Right ventricle myocardium inferior (tissue), 1 donor: ENCODE data around the gene PCYT1B. TPM values are rescaled to one million over a fixed set of nuclear protein-coding genes. Genes with fewer than 3 reads are reported as not detected.
"Not testable (repeated sequence)": the region's sequence is repeated elsewhere in the genome, so short reads cannot be mapped to it uniquely, and the experiment has no call there.

Experiments used
- ATAC-seq: fragments of 200-7000 bp; cut with Tn5 transposase; one replicate; pipeline ENCODE4 v1.9.1; 2020; ENCODE audit warnings: mild to moderate bottlenecking, moderate library complexity
- DNase-seq: peaks from one replicate; pipeline ENCODE4 v3.0.0; 2021; ENCODE audit errors: missing footprints
- intact Hi-C: fragments of 100-400 bp; cut with DNase I; formaldehyde crosslinking; loops from one replicate; pipeline ENCODE4 v1.11.0; 2022
- long read RNA-seq: library from polyadenylated mRNA; unstranded; transcript quantifications from one replicate; pipeline ENCODE4 v2.0.0, GENCODE V29; 2021
- total RNA-seq: library from RNA; stranded (reverse); fragmentation: NEBNext Ultra II Directional; extraction: Animal tissue kit (Norgen Biotek cat#: 25700); gene quantifications from one replicate; pipeline ENCODE4 v1.2.1, GENCODE V29; 2021
- donor health status: DM: no; HTN: yes; CAD: no; lungs with severe emphysema.

Gene PCYT1B
- total RNA-seq: not detected
- long read RNA-seq: 0 reads

DNA sequence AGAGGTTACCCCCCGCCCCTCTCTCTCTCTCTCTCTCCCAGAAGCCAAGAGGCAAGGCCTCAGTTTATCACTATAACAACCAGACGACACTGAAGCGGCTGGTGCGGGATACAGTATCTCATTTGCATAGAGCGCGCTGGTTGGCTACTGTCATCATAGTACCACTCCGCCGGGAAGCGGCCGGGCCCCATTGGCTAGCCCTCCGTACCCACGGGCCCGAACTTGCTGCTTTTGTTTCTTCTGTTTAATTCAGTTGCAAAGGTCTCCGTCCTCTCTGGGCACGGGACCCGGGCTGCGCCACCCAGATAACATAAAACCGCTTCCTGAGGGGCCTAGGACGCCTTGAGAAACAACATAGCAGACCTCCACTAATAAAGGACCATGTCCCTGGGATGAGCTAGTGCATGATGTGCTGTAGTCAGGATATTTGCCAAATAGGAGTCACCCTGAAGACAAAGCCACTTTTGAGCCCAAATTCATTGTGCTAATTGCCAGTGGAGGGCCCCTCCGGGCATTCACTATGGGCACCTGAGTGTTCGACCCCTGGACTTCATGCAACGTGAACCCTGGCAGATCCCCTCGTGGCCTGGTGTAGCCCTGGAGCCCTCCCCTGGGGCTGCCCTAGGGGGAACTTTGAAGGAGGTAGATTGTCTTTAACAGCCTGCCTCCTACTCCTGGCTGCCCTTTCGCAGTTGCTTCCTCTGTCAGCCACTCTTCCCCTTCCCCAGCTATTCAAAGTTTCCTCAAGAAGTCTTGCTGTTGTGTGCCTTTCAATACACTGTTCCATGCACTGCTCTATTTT is at the start of gene PCYT1B:
PCYT1B (minus strand) TSS at position 91 of the 802 bp plus-strand sequence. CDS start 242 bp downstream, outside the sequence.
- peak; percentile 97 for ATAC-seq
- DNase-seq: peak; percentile 81
- intact Hi-C loops: no loop called here

- ATAC-seq (no peak), DNase-seq (no peak)
- intact Hi-C loops: no loop called here
These were observed 49.1 kb upstream of the PCYT1B start for GRCh38 chrX:24696294-24696693.

DNA sequence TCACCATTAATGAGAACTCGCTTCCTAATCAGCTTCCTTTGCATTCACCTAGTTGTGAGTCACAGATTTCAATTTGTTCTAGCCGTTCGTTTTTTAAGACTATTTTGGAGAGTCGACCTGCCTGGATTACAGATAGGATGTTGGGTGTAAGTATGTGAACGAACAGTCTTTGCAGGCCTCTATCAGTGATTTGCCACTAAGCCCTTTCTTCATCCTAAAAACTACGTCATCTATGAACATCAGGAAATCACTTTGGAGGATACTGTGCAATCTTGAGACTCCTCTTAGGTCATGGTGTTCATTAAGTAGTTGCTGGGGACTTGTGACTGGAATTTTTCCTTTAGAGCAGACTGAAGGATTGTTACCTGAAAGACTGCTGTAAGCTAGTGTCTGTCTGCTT is 47.7 kb upstream of the PCYT1B start:
- no peak for ATAC-seq
- no peak for DNase-seq
- intact Hi-C loops: no loop called here

GRCh38 chrX:24693453-24694202 is 46.5 kb upstream of the PCYT1B start, which contains the start of gene POLA1:
Gene POLA1, plus strand, starts transcription at chrX:24693918. Its CDS starts 44 bp downstream, at chrX:24693962.
- peak; percentile 99 for ATAC-seq
- DNase-seq: peak; percentile 92
- intact Hi-C loops: no loop called here

GRCh38 chrX:24692305-24692704 is 45.2 kb upstream of the PCYT1B start:
- ATAC-seq: no peak
- intact Hi-C loops: no loop called here

DNA sequence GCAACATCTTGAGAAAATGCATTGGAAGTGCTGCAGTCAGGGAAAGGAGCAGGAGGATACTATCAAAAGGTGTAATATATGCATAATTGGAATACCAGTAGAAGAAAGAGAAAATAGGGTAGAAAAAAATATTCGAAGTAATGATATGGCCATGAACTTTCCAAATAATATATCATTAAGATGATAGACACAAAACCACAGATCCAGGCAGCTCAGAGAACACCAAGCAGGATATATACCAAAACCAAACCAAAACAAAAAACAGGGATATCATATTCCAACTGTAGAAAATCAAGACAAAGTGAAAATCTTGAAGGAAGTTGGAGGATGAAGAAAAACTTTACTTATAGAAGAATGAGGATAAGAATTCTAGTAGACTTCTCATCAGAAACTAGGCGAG is 36.9 kb upstream of the PCYT1B start:
- intact Hi-C loops: no loop called here
- ATAC-seq: no peak
- DNase-seq: no peak

More at GRCh38 chrX:24692305-24692704, 45.2 kb upstream of the PCYT1B start:
- no peak for DNase-seq

DNA sequence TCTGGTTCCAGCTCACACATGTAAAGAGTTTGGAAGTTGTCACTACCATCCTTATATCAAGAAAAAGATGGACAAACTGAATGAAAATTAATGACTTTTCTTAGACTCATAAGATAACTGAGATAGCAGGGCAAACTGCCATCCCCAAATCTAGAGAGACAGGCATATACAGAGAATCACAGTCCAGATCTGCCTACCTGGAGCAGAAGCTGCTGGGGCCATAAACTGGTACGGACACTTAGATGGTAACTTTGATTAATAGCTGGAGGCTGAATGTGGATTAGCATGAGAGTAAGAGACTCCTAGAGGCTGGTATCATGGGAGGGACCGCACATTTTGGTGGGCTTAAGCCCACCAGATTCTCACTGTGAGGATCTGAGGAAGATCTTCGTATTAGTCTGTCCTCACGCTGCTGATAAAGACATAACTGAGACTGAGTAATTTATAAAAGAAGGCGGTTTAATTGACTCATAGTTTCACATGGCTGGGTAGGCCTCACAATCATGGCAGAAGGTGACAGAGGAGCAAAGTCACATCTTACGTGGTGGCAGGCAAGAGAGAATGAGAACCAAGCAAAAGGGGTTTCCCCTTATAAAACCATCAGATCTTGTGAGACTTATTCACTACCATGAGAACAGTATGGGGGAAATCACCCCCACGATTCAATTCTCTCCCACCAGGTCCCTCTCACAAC is 35.7 kb upstream of the PCYT1B start:
- DNase-seq: no peak
- intact Hi-C loops: no loop called here
- ATAC-seq: no peak

GRCh38 chrX:24676403-24677024 is 29.4 kb upstream of the PCYT1B start:
- DNase-seq (no peak), ATAC-seq (no peak)
- intact Hi-C loops: no loop called here

GRCh38 chrX:24673424-24673823 is 26.3 kb upstream of the PCYT1B start:
- ATAC-seq: no peak
- DNase-seq: no peak
- intact Hi-C loops: no loop called here

DNA sequence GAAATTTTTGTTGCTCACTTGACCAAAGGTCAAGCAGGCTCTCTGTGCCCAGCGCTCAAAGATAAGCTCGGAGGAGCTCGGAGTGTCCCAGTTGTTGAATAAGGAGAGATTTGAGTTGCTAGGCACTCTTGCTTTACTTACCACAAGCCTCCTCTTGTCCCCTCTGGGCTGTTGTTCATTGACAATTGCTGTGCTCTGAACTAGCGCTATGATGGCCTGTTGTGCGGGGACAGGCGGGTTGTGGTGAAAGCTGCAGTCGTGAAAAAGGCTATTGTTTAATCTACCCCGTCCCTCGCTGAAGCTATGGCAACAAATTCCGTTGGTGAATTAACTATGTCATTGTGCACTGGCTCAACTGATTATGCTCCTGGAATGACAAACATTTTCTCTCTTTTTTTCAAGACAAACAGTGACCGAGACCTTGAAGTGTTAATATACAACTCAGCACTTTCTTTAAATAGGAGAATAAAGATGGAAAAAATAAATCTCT is 25.6 kb upstream of the PCYT1B start:
- no peak for ATAC-seq
- intact Hi-C loops: no loop called here
- no peak for DNase-seq

- DNase-seq: no peak
- intact Hi-C loops: loop anchor here (2.0 kb wide), 1 partner anchor 23 kb away; no protein-coding TSS in a partner anchor
- ATAC-seq: no peak
These were observed 21.0 kb upstream of the PCYT1B start for GRCh38 chrX:24668111-24668510.

- ATAC-seq (no peak), DNase-seq (no peak)
- intact Hi-C loops: no loop called here
These were observed 15.2 kb upstream of the PCYT1B start for GRCh38 chrX:24662352-24662751.

DNA sequence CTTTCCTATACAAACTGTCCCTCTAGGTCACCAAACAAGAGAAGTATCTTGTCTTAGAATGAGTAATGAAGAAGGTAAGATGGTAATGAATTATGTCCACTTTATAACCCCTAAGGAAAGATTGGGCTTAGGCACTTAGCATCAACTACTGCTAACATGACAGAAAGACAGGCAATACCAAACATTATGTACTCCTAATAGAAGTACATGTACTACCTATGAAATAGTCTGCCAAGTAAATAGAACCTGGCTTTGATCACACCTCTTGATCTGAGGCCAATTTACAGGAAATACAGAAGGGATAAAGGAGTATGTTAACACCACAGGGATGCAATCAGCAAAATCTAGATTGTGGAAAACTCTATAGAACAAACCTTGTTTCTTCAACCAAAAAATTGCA is 14.1 kb upstream of the PCYT1B start:
- intact Hi-C loops: no loop called here
- ATAC-seq (no peak), DNase-seq (no peak)

DNA sequence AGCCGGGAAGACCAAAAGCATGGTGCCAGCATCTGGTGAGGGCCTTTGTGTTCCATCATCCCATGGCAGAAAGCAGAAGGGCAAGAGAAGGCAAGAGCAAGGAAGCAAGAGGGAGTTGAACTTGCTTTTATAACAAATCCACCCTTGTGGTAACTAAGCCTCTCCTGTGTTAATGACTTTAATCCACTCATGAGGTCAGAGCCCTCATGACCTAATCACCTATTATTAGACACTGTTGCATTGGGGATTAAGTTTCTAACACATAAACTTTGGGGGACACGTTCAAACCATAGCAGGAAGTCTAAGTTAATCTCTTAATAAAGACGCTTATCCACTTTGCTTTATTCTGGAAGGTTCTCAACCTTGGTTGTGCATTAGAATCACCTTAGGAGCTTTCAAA is 12.5 kb upstream of the PCYT1B start:
- ATAC-seq (no peak), DNase-seq (no peak)
- intact Hi-C loops: no loop called here

GRCh38 chrX:24659106-24659505 is 12.0 kb upstream of the PCYT1B start:
- DNase-seq (no peak), ATAC-seq (no peak)
- intact Hi-C loops: no loop called here

DNA sequence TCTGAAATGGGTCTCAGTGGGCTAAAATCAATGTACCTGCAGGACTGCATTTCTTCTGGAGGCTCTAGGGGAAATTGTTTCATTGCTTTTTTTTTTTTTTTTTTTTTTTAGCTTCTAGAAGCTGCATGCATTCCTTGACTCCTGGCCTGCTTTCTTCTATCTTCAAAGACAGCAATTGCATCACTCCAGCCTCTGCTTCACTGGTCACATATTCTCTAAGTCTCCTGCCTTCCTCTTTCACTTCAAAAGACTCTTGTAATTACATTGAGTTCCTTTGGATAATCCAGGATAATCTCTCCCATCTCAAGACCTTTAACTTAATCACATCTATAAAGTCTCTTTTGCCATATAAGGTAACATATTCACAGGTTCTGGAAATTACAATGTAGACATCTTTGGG is 11.3 kb upstream of the PCYT1B start:
- no peak for ATAC-seq
- intact Hi-C loops: no loop called here
- no peak for DNase-seq

DNA sequence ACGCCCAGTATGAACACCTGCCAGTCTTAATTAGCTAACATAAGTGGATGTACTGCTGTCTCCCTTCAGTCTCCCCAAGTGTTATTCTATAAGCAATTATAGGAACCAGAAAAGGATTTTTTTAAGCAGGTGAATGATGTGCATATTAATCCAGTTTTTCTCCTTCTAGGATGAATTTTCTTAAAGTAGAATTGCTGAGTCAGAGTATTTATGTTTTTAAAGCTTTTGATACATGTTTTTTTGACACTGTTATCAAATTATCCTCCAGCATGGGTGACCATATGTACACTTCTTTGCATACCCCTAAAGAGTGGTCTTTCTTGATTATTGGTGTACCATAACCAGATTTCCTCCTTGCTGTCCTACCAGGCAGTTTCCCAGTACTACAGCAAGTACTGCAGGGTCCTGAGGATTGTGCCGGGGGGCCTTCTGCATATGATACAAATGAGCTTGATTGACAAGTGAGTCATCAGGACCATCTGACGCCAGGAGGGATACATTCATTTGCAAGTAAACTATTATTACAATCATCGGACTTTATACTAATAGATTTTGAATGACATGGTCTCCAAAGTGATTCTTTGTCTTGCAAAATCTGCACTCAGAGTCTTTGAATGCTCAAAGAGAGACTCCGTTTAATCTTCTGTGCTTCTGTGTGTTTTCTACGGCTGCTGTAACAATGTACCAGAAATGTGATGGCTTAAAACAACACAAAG is 10.7 kb upstream of the PCYT1B start:
- DNase-seq (no peak), ATAC-seq (no peak)
- intact Hi-C loops: no loop called here

DNA sequence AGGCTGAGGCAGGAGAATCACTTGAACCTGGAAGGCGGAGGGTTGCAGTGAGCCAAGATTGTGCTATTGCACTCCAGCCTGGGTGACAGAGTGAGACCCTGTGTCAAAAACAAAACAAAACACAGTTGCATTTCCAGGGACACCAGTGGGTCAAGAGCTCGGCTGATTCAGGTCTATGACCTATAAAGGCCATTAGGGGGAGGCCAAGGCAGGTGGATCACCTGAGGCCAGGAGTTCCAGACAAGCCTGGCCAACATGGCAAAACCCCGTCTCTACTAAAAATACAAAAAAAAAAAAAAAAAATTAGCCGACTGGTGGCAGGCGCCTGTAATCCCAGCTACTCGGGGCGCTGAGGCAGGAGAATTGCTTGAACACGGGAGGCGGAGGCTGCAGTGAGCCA is 8.5 kb upstream of the PCYT1B start:
- DNase-seq, ATAC-seq, intact Hi-C loops: not testable (repeated sequence)
